ENCODE measurements around the gene ZNF516. TPM values are rescaled to one million over a fixed set of nuclear protein-coding genes. Genes with fewer than 3 reads are reported as not detected.
A peak's percentile ranks its signal among the peaks of the same experiment; 100 is the strongest.

ZNF516 gene
- total and polyA plus RNA-seq, 9 donors, result 13.5 to 110 (median 95.2) TPM

- no peak overlapping the region for H3K4me3 ChIP-seq
- H3K27me3 ChIP-seq, result no peaks in the 10 kb centered on the region
- H3K4me1 ChIP-seq (ENCODE audit: insufficient read depth), result peaks cover 19% of the 10 kb centered on the region
- no peaks in the 10 kb centered on the region for H3K36me3 ChIP-seq
- H3K9me3 ChIP-seq, result no peaks in the 10 kb centered on the region
- no peak for DNase-seq
- intact Hi-C loops (cut with DNase I), result no loop called here
- WGBS, 3 donors, result 77 to 80% (median 79%) methylated on average over 13 of the region's 13 CpGs
- TF ChIP-seq POLR2A (IDR thresholded peaks at IDR 0.05) (no peak), CTCF (IDR thresholded peaks at IDR 0.05) (no peak), EP300 (IDR thresholded peaks at IDR 0.05) (no peak)
- H3K27ac ChIP-seq, result no peak overlapping the region
Measured at GRCh38 chr18:76420898-76421684, 74.0 kb downstream of the ZNF516 start.

DNA sequence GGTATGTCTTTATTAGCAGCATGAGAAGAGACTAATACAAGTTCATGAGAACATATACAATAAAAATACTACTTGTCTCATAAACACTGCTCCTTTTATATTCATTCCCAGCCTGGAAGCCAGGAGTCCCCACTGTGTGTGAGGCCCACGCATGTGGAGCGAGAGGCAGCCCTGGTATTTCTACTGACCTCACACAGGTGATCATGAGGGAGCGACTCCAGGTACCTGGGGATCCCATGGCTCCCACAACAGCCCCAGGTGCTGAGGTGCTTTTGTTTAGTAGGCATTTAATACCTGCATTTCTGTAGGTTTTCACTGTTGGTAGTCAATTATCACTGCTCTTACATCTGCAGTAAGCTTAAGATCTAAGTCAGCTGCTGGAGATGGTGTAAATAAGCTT, 75.2 kb downstream of the ZNF516 start:
- H3K4me1 ChIP-seq (ENCODE audit: insufficient read depth), result peaks cover 20% of the 10 kb centered on the region
- H3K4me3 ChIP-seq, result no peak overlapping the region
- no peaks in the 10 kb centered on the region for H3K36me3 ChIP-seq
- no peak overlapping the region for H3K27ac ChIP-seq
- intact Hi-C loops (cut with DNase I), result no loop called here
- H3K9me3 ChIP-seq, result no peaks in the 10 kb centered on the region
- DNase-seq, result no peak
- H3K27me3 ChIP-seq, result no peaks in the 10 kb centered on the region
- 93 to 97% (median 95%) methylated on average over 3 of the region's 3 CpGs for WGBS, 3 donors
- TF ChIP-seq EP300 (IDR thresholded peaks at IDR 0.05) (no peak), CTCF (IDR thresholded peaks at IDR 0.05) (no peak), POLR2A (IDR thresholded peaks at IDR 0.05) (no peak)

DNA sequence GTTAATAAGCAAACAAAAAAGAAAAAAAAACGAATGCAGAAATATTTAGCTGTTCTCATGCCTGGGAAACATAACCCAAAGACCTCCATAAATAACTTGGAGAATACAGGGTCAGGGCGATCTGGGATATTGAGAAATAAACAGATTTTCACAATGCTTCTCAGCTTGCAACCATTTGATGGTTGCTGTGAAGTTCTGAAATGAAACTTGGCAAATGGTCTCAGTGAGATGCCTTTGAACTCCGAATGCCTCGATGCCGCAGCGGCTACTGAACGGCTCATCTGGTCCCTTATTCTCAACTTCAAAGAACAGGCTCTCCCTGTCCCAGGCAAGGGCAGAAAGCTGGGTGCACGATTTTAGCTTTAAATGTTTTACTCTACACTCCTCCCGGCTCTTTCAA, 78.1 kb downstream of the ZNF516 start:
- intact Hi-C loops (cut with DNase I), result no loop called here
- Histone ChIP-seq H3K27me3 (no peaks in the 10 kb centered on the region), H3K4me3 (peak overlapping the region; percentile 17), H3K36me3 (no peaks in the 10 kb centered on the region), H3K27ac (peak overlapping the region in 1 of 2 donors; percentile 41), H3K9me3 (no peaks in the 10 kb centered on the region), H3K4me1 (ENCODE audit: insufficient read depth) (peaks cover 23% of the 10 kb centered on the region)
- 3 to 9% (median 4%) methylated on average over 9 of the region's 9 CpGs for WGBS, 3 donors
- DNase-seq, result peak in 4 of 5 donors; percentile 57 to 76 (median 70)
- no peak for TF ChIP-seq EP300 (IDR thresholded peaks at IDR 0.05)
- TF ChIP-seq CTCF (IDR thresholded peaks at IDR 0.05), result no peak
- no peak for TF ChIP-seq POLR2A (IDR thresholded peaks at IDR 0.05)

DNA sequence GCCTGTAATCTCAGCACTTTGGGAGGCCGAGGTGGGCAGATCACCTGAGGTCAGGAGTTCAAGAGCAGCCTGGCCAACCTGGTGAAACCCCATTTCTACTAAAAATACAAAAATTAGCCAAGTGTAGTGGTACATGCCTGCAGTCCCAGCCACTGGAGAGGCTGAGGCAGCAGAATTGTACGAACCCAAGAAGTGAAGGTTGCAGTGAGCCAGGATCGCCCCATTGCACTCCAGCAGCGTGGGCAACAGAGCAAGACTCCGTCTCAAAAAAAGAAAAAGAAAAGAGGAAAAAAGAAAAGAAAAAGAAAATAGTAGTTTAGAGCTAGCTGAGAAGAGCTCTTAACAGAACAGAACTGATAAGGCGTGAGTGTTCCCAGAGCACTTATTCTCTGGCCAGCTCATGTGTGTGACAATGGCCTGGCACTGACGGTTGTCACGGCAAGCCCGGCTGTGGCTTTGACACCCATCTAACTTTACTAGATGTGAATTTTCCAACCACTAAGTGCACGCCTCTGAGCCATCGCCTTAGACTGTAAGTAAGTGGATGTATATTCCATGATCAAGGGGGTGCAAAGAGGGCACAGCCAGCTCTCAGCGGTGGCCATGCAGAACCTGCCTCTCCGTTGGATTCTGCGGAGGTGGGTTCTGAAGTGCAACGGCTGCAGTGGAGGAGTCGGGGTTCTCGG, 80.0 kb downstream of the ZNF516 start:
- H3K9me3 ChIP-seq, result no peaks in the 10 kb centered on the region
- intact Hi-C loops (cut with DNase I), result no loop called here
- H3K36me3 ChIP-seq, result no peaks in the 10 kb centered on the region
- 59 to 68% (median 62%) methylated on average over 17 of the region's 17 CpGs for WGBS, 3 donors
- no peak overlapping the region for H3K4me3 ChIP-seq
- peaks cover 27% of the 10 kb centered on the region for H3K4me1 ChIP-seq (ENCODE audit: insufficient read depth)
- DNase-seq, result no peak
- TF ChIP-seq POLR2A (IDR thresholded peaks at IDR 0.05), result no peak
- no peak for TF ChIP-seq CTCF (IDR thresholded peaks at IDR 0.05)
- no peak for TF ChIP-seq EP300 (IDR thresholded peaks at IDR 0.05)
- peak overlapping the region in 1 of 2 donors; percentile 41 for H3K27ac ChIP-seq
- H3K27me3 ChIP-seq, result no peaks in the 10 kb centered on the region
